NCI-H2227 (cell line): Measurements from ENCODE around the gene PTPRS.

ENCODE experiments used
- DNase-seq: peaks from one replicate; lab custom pipeline; 2025; ENCODE audit not compliant: unreplicated experiment; lab: John Stamatoyannopoulos, UW

Gene PTPRS

GRCh38 chr19:5309438-5310204, 31.0 kb downstream of the PTPRS start:
- no peak for DNase-seq

- DNase-seq: peak; percentile 76
These were observed 31.9 kb downstream of the PTPRS start for GRCh38 chr19:5308451-5309437.

DNA sequence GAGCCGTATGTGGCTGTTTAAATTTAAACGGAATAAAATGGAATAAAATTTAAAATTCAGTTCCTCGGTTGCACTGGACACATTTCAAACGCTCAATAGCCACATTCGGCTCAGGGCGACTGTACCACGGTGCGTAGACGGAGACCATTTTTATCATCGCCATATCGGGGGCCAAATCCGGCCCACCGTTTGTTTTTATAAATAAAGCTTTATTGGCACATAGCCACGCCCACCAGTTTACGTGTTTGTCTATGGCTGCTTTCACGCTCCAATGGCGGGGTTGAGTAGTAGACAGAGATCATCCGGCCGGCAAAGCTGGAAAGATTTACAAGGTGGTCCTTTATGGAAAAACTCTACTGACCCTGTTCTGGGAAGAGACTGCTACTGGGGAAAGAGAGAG, 33.0 kb downstream of the PTPRS start:
- DNase-seq: no peak

GRCh38 chr19:5305163-5305562, 35.4 kb downstream of the PTPRS start:
- DNase-seq: no peak

GRCh38 chr19:5304486-5304885, 36.1 kb downstream of the PTPRS start:
- no peak for DNase-seq

GRCh38 chr19:5303208-5303607, 37.4 kb downstream of the PTPRS start:
- DNase-seq: no peak

DNA sequence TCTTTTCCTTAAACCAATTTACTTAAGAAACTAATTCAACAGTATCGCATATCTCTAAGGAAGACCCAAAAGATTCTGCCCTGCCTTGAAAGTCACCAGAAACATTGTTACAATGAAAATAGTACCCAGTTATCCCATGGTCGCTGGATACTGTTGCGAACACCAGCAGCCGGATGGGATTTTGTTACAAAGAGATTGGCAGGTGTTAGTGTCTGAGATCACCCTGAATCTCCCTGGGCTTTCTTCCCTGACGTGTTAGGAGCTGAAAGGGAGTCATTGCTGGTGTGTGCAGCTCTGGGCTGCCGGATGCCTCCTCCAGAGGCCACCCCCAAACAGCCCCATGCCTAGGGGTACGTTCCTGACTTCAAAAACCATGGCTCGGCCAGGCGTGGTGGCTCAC, 38.2 kb downstream of the PTPRS start:
- DNase-seq: no peak

GRCh38 chr19:5299137-5299536, 41.5 kb downstream of the PTPRS start:
- DNase-seq: no peak

GRCh38 chr19:5298471-5298901, 42.1 kb downstream of the PTPRS start:
- DNase-seq: no peak

- no peak for DNase-seq
These were observed 43.3 kb downstream of the PTPRS start for GRCh38 chr19:5297272-5297669.

- DNase-seq: no peak
These were observed 43.9 kb downstream of the PTPRS start for GRCh38 chr19:5296457-5297271.

GRCh38 chr19:5296021-5296420, 44.6 kb downstream of the PTPRS start:
- DNase-seq: no peak

DNA sequence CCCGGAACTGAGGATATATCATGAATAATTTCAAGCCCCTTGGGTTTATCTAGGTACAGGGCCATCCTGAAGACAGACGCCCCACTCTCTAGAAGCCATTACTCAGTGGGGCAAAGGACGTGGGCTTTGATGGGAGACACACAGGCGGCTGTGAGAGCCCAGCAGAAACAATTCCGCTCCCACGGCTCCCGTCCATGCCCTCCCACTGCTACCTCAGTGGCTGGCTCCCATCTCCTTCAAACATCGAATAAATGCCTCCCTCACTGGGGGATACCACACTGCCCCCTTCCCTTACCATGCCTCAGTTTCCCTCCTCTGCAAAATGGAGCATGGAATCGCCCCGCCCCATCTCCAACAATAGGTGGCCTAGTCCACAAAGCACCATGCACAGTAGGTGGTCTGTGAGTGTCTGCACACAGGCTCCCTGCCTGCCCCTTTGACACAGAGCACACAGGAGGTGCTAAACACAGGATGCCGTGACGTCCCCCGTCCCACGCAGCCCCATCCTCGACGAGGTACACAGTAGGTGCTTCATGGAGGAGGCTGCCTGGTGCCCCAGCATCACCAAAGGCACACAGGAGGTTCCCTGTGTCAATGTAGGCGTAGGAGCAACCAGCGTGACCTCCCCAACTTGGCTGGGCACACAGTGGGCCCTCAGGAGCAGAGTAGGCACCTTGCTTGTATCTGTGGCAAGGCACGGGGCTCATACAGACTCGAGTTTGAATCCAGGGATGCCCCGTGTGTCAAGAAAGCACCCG, 46.0 kb downstream of the PTPRS start:
- DNase-seq: no peak

GRCh38 chr19:5293612-5294378, 46.8 kb downstream of the PTPRS start:
- peak; percentile 62 for DNase-seq

DNA sequence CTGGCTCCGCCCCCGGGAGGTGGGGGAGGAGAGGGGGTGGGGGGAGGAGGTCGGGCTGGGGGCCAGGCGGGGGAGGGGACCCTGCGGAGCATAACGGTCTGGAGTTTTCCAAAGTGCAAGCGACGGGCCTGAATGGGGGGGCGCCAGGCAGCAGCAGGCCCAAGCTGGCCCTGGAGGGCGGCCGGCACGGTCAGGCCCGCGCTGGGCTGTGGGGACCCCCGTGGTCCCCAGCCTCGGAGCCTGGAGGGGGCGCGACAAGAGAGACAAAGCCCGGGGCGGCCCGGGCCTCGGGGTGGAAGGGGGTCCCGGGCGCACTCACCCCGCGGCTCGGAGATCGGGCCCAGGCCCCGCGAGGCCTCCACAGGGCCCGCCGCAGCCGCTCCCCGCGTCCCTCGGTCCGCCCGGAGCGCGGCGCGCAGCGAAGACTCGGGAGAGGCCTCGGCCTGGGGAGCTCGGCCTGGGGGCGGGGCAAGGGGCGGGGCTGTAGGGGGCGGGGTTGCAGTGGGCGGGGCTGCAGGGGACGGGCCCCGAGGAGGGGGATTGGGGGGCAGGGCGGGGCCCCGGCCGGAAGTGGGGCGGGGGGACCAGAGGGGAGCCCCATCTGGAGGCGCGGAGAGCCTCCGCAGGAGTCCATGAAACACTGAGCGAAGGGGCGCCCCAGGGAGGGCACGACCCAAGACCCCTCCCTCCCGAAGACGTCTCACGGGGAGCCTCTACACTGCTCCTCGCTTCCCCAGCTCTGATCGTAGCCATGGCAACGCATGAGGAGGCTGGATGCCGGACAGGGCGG, 47.6 kb downstream of the PTPRS start:
- peak; percentile 82 for DNase-seq

GRCh38 chr19:5292453-5292821, 48.2 kb downstream of the PTPRS start:
- no peak for DNase-seq

DNA sequence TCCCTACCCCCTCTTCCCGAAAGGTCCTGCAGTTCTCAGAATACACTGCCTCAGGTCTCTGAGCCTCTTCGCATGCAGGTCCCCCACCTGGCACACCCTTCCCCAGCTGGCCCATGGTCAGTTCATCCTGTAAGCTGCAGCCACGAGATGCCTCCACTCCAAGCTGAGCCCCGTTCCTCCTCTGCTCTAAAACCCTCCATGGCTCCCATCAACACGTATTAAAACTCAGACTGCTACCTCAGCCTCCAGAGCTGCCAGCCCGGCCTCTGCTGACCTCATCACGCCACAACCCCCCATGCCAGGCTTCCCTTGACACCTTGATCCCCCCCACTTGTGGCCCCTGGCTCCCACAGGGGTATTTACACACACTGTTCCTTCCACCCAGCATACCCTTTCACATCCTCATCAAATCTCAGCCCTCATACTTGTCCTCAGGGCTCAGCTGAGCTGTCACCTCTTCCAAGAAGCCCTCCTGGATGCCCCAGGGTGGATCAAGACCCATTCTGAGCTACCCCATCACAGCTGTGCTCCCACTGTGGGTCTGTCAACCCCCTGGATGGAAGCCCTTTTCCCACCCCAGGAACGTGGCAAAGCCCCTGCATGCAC, 48.9 kb downstream of the PTPRS start:
- DNase-seq: no peak
